Activated naive CD4-positive, alpha-beta T cell treated with anti-CD3 and anti-CD28 coated beads, Interleukin-2, amount 50 U/mL, for 72 hours (primary cell): Measurements from ENCODE around the gene TOB2. TPM values are rescaled to one million over a fixed set of nuclear protein-coding genes. Genes with fewer than 3 reads are reported as not detected.

ENCODE experiments used
- total RNA-seq, 2 donors: library from RNA; stranded (reverse); gene quantifications; one replicate each; pipeline ENCODE4 v1.2.3, GENCODE V29; 2022

TOB2 gene
- total RNA-seq, 2 donors from 2014 or later, result 28.1 to 29.9 TPM

Other genes starting within 250 kb of the TOB2 start
- gene L3MBTL2, start 241.5 kb downstream of the TOB2 start, total RNA-seq, result 10 to 100 TPM; 30.5 to 34.4 TPM
- gene CHADL, start 205.9 kb downstream of the TOB2 start, total RNA-seq, result under 1 TPM; 0.20 to 0.29 TPM
- gene RANGAP1, start 160.6 kb downstream of the TOB2 start, total RNA-seq, result 100 to 1,000 TPM; 137 to 142 TPM
- 10 to 100 TPM; 19.4 to 48.7 TPM for gene ZC3H7B, start 145.3 kb downstream of the TOB2 start, total RNA-seq
- gene TEF, start 64.9 kb downstream of the TOB2 start, total RNA-seq, result 10 to 100 TPM in 1 of 2 donors, 1 to 10 TPM in 1; 1.9 to 15.8 TPM
- 10 to 100 TPM; 61.3 to 76.5 TPM for gene PHF5A, start 21.9 kb upstream of the TOB2 start, total RNA-seq
- gene ACO2, start 22.3 kb upstream of the TOB2 start, total RNA-seq, result 100 to 1,000 TPM in 1 of 2 donors, 10 to 100 TPM in 1; 100.0 to 112 TPM
- gene POLR3H, start 97.7 kb upstream of the TOB2 start, total RNA-seq, result 10 to 100 TPM; 11.2 to 32.7 TPM
- not detected for gene CSDC2, start 114.2 kb upstream of the TOB2 start, total RNA-seq
- gene PMM1, start 143.0 kb upstream of the TOB2 start, total RNA-seq, result 10 to 100 TPM; 43.4 to 49.9 TPM
- gene DESI1, start 174.2 kb upstream of the TOB2 start, total RNA-seq, result 10 to 100 TPM; 18.3 to 44.8 TPM
- 100 to 1,000 TPM; 283 to 423 TPM for gene XRCC6, start 174.5 kb upstream of the TOB2 start, total RNA-seq
- 100 to 1,000 TPM; 193 to 235 TPM for gene SNU13, start 242.1 kb upstream of the TOB2 start, total RNA-seq